ENCODE data around the gene EPHB1. TPM values are rescaled to one million over a fixed set of nuclear protein-coding genes. Genes with fewer than 3 reads are reported as not detected.

EPHB1 gene
- total RNA-seq, 1 experiment from 2014 or later: 2.8 TPM

GRCh38 chr3:134796281-134797056 lies 1.4 kb downstream of the EPHB1 start:
- Mint-ChIP-seq H3K9me3 (no peaks in the 10 kb centered on the region; a peak in 1 of 5 replicates), H3K4me3 (peak overlapping the region; percentile 86 to 96), H3K27ac (no peak overlapping the region), H3K36me3 (ENCODE audit: insufficient read depth in 1 of 3, low read depth in 3 of 3) (no peaks in the 10 kb centered on the region), H3K27me3 (ENCODE audit: low read depth) (peaks cover 77% of the 10 kb centered on the region), H3K4me1 (peaks cover 21 to 22% of the 10 kb centered on the region in 2 experiments)
- no peak overlapping the region for H3K18ac ChIP-seq (ENCODE audit: insufficient read length, low read depth, low read length)
- peaks cover 21% of the 10 kb centered on the region; the same call in 1 of the 2 replicates for H3K27me3 ChIP-seq (ENCODE audit: insufficient read depth, low read length)
- H4K5ac ChIP-seq (ENCODE audit: insufficient read length, low read depth, low read length): no peak overlapping the region
- no peaks in the 10 kb centered on the region for H4K20me1 ChIP-seq (ENCODE audit: control insufficient read depth, insufficient read depth, insufficient read length)
- H3T11ph ChIP-seq (ENCODE audit: low read length): no peak overlapping the region
- no peak overlapping the region for H4K91ac ChIP-seq (ENCODE audit: insufficient read length, low read depth, low read length)
- H3K79me1 ChIP-seq (ENCODE audit: insufficient read depth, low read depth, low read length, poor library complexity, severe bottlenecking): no peaks in the 10 kb centered on the region
- no peak overlapping the region for H3K9ac ChIP-seq (ENCODE audit: extremely low read depth, insufficient read length, low read length)
- no peak overlapping the region for H3K23ac ChIP-seq (ENCODE audit: insufficient read length, low read depth, low read length)
- no CpG with 5 or more reads among the region's 61 CpGs for whole genome bisulfite sequencing (ENCODE audit: extremely low coverage, insufficient read length, low lambda C conversion rate)
- no peak overlapping the region for H2BK12ac ChIP-seq (ENCODE audit: insufficient read length, low read depth, low read length)
- H4K8ac ChIP-seq (replicated peaks; ENCODE audit: insufficient read length, low read depth, low read length): no peak overlapping the region
- no peak overlapping the region for H2BK5ac ChIP-seq (ENCODE audit: insufficient read length, low read length)
- no peak overlapping the region for H2AK5ac ChIP-seq (ENCODE audit: insufficient read length, low read length)
- H2BK15ac ChIP-seq (ENCODE audit: low read depth, low read length): no peak overlapping the region
- no peak overlapping the region for H3K14ac ChIP-seq (ENCODE audit: insufficient read depth, low read length)
- H3K9me3 ChIP-seq (ENCODE audit: control insufficient read depth, low read depth, low read length): no peaks in the 10 kb centered on the region
- no peak overlapping the region for H2AFZ ChIP-seq (ENCODE audit: low read length)
- peaks cover 21% of the 10 kb centered on the region for H3K23me2 ChIP-seq (ENCODE audit: insufficient read length, low read depth, low read length, poor library complexity, severe bottlenecking)
- H2BK20ac ChIP-seq (ENCODE audit: low read depth, low read length, poor library complexity, severe bottlenecking): no peak overlapping the region
- no peak for TF ChIP-seq CTCF (conservative IDR thresholded peaks at IDR 0.05)
- H3K4me1 ChIP-seq (ENCODE audit: insufficient read depth, low read length): no peaks in the 10 kb centered on the region; the same call in 1 of the 2 replicates
- no peaks in the 10 kb centered on the region for H3K79me2 ChIP-seq (ENCODE audit: insufficient read depth, low read length)
- no peak overlapping the region for H3K27ac ChIP-seq (ENCODE audit: insufficient read length, low read depth, low read length)
- no peak overlapping the region for H3K56ac ChIP-seq (ENCODE audit: insufficient read length, low read depth, low read length)
- peak overlapping the region; percentile 69 for H3K4me2 ChIP-seq (ENCODE audit: insufficient read depth, insufficient read length, low read length)
- no peak overlapping the region for H3K4ac ChIP-seq (ENCODE audit: low read depth, low read length)
- DNase-seq: peak; percentile 47
- H2BK120ac ChIP-seq (ENCODE audit: low read depth, low read length, poor library complexity, severe bottlenecking): no peak overlapping the region

Measured in H9 (cell line).